Endodermal cell (in vitro differentiated cells): ENCODE results near the gene DNALI1. TPM values are rescaled to one million over a fixed set of nuclear protein-coding genes. Genes with fewer than 3 reads are reported as not detected.
A peak's percentile ranks its signal among the peaks of the same experiment; 100 is the strongest.
"Not testable (repeated sequence)": the region's sequence is repeated elsewhere in the genome, so short reads cannot be mapped to it uniquely, and the experiment has no call there.

ENCODE experiments used
- DNase-seq: peaks from one replicate; pipeline ENCODE4 v3.0.0-alpha.2; 2017
- H3K27ac ChIP-seq: 2 replicates; pipeline ENCODE4 v1.5.1; 2013; ENCODE audit warnings: mild to moderate bottlenecking, low read depth, low read length, moderate library complexity
- H3K27me3 ChIP-seq: 2 replicates; pipeline ENCODE4 v1.6.1; 2013; ENCODE audit warnings: mild to moderate bottlenecking, low read length, moderate library complexity; ENCODE audit not compliant: insufficient read depth, control insufficient read depth, poor library complexity, severe bottlenecking
- H3K36me3 ChIP-seq: 2 replicates; pipeline ENCODE4 v1.7.0; 2013; ENCODE audit warnings: mild to moderate bottlenecking, low read length, moderate library complexity; ENCODE audit not compliant: control insufficient read depth, insufficient read depth
- H3K4me1 ChIP-seq: one replicate; pipeline ENCODE4 v1.7.0; 2013; ENCODE audit warnings: low read length; ENCODE audit not compliant: control insufficient read depth, insufficient read depth
- H3K4me3 ChIP-seq: 2 replicates; pipeline ENCODE4 v1.5.1; 2013; ENCODE audit warnings: mild to moderate bottlenecking, low read length, moderate library complexity
- H3K9ac ChIP-seq: 2 replicates; pipeline ENCODE4 v1.6.1; 2013; ENCODE audit warnings: mild to moderate bottlenecking, low read length, moderate library complexity; ENCODE audit not compliant: poor library complexity, severe bottlenecking; ENCODE audit errors: extremely low read depth
- H3K9me3 ChIP-seq: 2 replicates; pipeline ENCODE4 v1.6.1; 2013; ENCODE audit warnings: mild to moderate bottlenecking, low read length, moderate library complexity; ENCODE audit not compliant: control insufficient read depth
- H3K27ac Mint-ChIP-seq: 2 replicates; pipeline ENCODE4 v1.8.0; 2020; ENCODE audit warnings: mixed read lengths
- H3K27me3 Mint-ChIP-seq: 2 replicates; pipeline ENCODE4 v1.8.0; 2021; ENCODE audit warnings: mild to moderate bottlenecking, mixed read lengths; ENCODE audit not compliant: insufficient read depth
- H3K36me3 Mint-ChIP-seq: 2 replicates; pipeline ENCODE4 v1.8.0; 2020; ENCODE audit warnings: low read depth, mixed read lengths
- H3K4me1 Mint-ChIP-seq: 2 replicates; pipeline ENCODE4 v1.8.0; 2020; ENCODE audit warnings: mixed read lengths
- H3K4me3 Mint-ChIP-seq: 2 replicates; pipeline ENCODE4 v1.8.0; 2020; ENCODE audit warnings: mild to moderate bottlenecking, moderate library complexity, mixed read lengths
- H3K9me3 Mint-ChIP-seq: 2 replicates; pipeline ENCODE4 v1.8.0; 2020; ENCODE audit warnings: mild to moderate bottlenecking, mixed read lengths
- CTCF ChIP-seq: fragments of 200-600 bp; sonication (generic); conservative IDR thresholded peaks from 2 replicates; pipeline ENCODE4 v1.5.0; 2021; ENCODE audit warnings: antibody characterized with exemption, mild to moderate bottlenecking
- WGBS, 2 experiments: methylation state at CpG; one replicate each; pipeline versions ENCODE4 v1.1.5 to v1.1.7; 2013; ENCODE audit warnings: missing lambda C conversion rate in 2 of 2, mixed read lengths in 1 of 2; ENCODE audit not compliant: insufficient coverage in 1 of 2, insufficient read length in 1 of 2; 5-methylcytosine and 5-hydroxymethylcytosine counted together
- total RNA-seq, 2 donors: library from RNA; stranded (reverse); fragmentation: NEBNext Ultra II Directional in 1 of 2; extraction: Animal tissue kit (Norgen Biotek cat#: 25700) in 1 of 2; gene quantifications; 2 replicates in 1 of 2; 3 replicates in 1 of 2; pipeline ENCODE4 v1.2.1, GENCODE V29; 2021

DNALI1 gene
- total RNA-seq, 2 donors from 2014 or later = 31.5 to 39.5 TPM

GRCh38 chr1:37514350-37515184 lies 42.2 kb upstream of the DNALI1 start, which contains the start of gene MEAF6:
TSS of gene MEAF6 (minus strand) at chr1:37514766. CDS start at chr1:37514746, 20 bp downstream.
- WGBS, 2 experiments = 0% methylated on average over 25 to 100 of the region's 100 CpGs
- Mint-ChIP-seq H3K27me3 (no peaks in the 10 kb centered on the region), H3K4me3 (peak within 1 kb of the TSS; percentile 91), H3K4me1 (peaks cover 15% of the 10 kb centered on the region), H3K36me3 (peaks cover 17% of the 10 kb centered on the region), H3K27ac (peak within 1 kb of the TSS; percentile 98), H3K9me3 (no peaks in the 10 kb centered on the region)
- TF ChIP-seq CTCF = peak; percentile 89
- Histone ChIP-seq H3K36me3 (peaks cover 17% of the 10 kb centered on the region), H3K9me3 (no peaks in the 10 kb centered on the region), H3K9ac (peak within 1 kb of the TSS; percentile 70), H3K27ac (peak within 1 kb of the TSS; percentile 54), H3K4me3 (peak within 1 kb of the TSS; percentile 89), H3K4me1 (peaks cover 3% of the 10 kb centered on the region), H3K27me3 (peaks cover 6% of the 10 kb centered on the region)
- peak; percentile 94 for DNase-seq

DNA sequence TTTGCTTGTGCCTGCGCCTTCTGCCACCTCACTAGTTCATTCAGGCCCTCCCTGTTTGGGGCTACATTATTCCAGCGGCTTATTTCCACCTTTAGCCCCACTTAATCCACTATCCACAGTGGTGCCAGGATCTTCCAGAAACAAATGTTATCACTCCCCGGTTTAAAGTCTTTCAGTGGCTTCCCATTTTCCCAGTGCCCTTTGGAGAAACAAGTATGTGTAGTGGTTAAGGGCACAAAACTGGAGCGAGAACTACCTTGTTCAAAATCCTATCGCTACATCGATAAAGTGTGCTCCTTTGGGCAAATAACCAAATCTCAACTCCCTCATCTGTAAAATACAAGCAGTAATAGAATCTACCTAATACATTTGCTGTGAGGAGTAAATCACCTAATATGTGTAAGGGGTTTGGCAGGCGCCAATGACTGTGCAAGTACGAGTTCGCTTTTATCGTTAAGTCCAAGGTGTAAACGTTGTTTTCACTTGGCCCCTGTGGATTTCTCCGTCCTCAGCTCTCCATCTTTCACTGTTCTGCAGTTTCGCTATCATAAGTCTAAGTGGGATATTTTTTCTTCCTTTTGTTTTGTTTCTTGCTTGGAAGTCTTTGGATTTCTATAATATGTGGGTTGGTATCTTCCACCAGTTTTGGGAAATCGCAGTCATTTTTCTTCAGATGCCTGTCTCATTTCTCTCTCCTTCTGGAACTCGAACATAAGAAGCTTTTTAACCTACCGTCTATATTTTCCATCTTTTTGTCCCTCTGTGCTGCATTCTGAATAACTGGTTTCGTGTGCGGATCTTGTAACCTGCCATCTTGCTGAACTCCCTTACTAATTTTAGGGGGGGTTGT lies 41.3 kb upstream of the DNALI1 start:
- H3K27me3 ChIP-seq = peaks cover 6% of the 10 kb centered on the region
- Mint-ChIP-seq H3K9me3 (no peaks in the 10 kb centered on the region), H3K4me3 (peak overlapping the region; percentile 91), H3K36me3 (peaks cover 17% of the 10 kb centered on the region), H3K27ac (peak overlapping the region; percentile 98), H3K27me3 (no peaks in the 10 kb centered on the region), H3K4me1 (peaks cover 15% of the 10 kb centered on the region)
- peak overlapping the region; percentile 70 for H3K9ac ChIP-seq
- no peak for DNase-seq
- peaks cover 17% of the 10 kb centered on the region for H3K36me3 ChIP-seq
- no peak for TF ChIP-seq CTCF
- H3K4me1 ChIP-seq = peaks cover 3% of the 10 kb centered on the region
- WGBS, 2 experiments = 67 to 68% methylated on average over 6 to 17 of the region's 18 CpGs
- H3K4me3 ChIP-seq = peak overlapping the region; percentile 89
- no peaks in the 10 kb centered on the region for H3K9me3 ChIP-seq
- no peak overlapping the region for H3K27ac ChIP-seq

GRCh38 chr1:37517569-37517968 lies 39.2 kb upstream of the DNALI1 start:
- 88 to 100% methylated on average over 1 of the region's 1 CpG for WGBS, 2 experiments
- no peak overlapping the region for H3K27ac ChIP-seq
- H3K27me3 ChIP-seq = peaks cover 6% of the 10 kb centered on the region
- H3K4me1 Mint-ChIP-seq = peaks cover 15% of the 10 kb centered on the region
- DNase-seq = no peak
- no peak overlapping the region for H3K9ac ChIP-seq
- H3K27me3 Mint-ChIP-seq = no peaks in the 10 kb centered on the region
- H3K4me1 ChIP-seq = peaks cover 3% of the 10 kb centered on the region
- no peaks in the 10 kb centered on the region for H3K9me3 Mint-ChIP-seq
- H3K9me3 ChIP-seq = no peaks in the 10 kb centered on the region
- peaks cover 5% of the 10 kb centered on the region for H3K36me3 Mint-ChIP-seq
- TF ChIP-seq CTCF = no peak
- peaks cover 8% of the 10 kb centered on the region for H3K36me3 ChIP-seq
- H3K4me3 ChIP-seq = no peak overlapping the region
- H3K4me3 Mint-ChIP-seq = no peak overlapping the region
- no peak overlapping the region for H3K27ac Mint-ChIP-seq

GRCh38 chr1:37518241-37518640 lies 38.5 kb upstream of the DNALI1 start:
- H3K4me1 Mint-ChIP-seq = peaks cover 14% of the 10 kb centered on the region
- WGBS, 2 experiments = 92% methylated on average over 18 of the region's 31 CpGs; no CpG with 5 or more reads in 1 of the 2 experiments

More at GRCh38 chr1:37518241-37518640, 38.5 kb upstream of the DNALI1 start:
- not testable (repeated sequence) for H3K9ac ChIP-seq, H3K36me3 ChIP-seq, H3K4me1 ChIP-seq, DNase-seq, H3K27ac ChIP-seq, H3K4me3 ChIP-seq, H3K27me3 ChIP-seq, H3K4me3 Mint-ChIP-seq, H3K9me3 Mint-ChIP-seq, H3K9me3 ChIP-seq, H3K36me3 Mint-ChIP-seq, H3K27ac Mint-ChIP-seq, H3K27me3 Mint-ChIP-seq
